SU-DHL-6 (cell line): ENCODE measurements around the gene MAPT.

Experiments
- CTCF ChIP-seq: fragments of 200-600 bp; sonication (generic); IDR thresholded peaks from one replicate; pipeline ENCODE4 v1.5.1; 2017; ENCODE audit warnings: antibody characterized with exemption, mild to moderate bottlenecking, low read length, moderate library complexity; ENCODE audit not compliant: insufficient read depth, poor library complexity, severe bottlenecking
- EZH2phosphoT487 ChIP-seq: fragments of 200-600 bp; sonication (generic), shearing (Covaris generic); conservative IDR thresholded peaks from 2 replicates; pipeline ENCODE4 v1.6.1; 2018; ENCODE audit warnings: mild to moderate bottlenecking, antibody characterized with exemption, low read length, moderate library complexity, mixed read lengths

GRCh38 chr17:46074540-46074939 lies 180.2 kb downstream of the MAPT start:
- TF ChIP-seq CTCF (no peak), EZH2phosphoT487 (no peak)
